Measurements from ENCODE around the gene COQ10B. TPM values are rescaled to one million over a fixed set of nuclear protein-coding genes. Genes with fewer than 3 reads are reported as not detected.

The COQ10B gene
- total and polyA plus RNA-seq, 2 donors (not counting 3 experiments of a cell fraction or from before 2014, with no cell fraction given) = 2.4 to 15.1 TPM

DNA sequence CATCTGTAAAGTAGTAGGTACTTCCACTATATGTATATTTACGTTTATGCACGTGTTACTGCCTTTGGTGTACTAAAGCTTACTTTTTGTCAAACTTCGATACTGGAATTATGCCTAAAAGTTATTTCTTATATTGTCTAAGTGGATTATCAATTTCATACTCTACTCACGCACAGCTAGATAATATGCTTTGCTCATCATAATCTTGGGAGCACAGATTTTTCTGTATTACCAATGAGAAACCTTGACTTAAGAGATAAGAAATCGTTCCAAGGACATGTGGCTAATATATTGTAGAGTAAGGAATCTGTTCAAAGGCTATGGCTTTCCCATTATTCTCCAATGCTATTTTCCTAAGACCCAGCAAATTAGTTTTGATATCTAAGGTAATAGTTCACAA lies 53.3 kb downstream of the COQ10B start:
- H3K4me3 ChIP-seq (replicated peaks in 1 of 3; ENCODE audit: insufficient read depth in 1 of 3, low read depth in 1 of 3, low read length in 3 of 3) = no peak overlapping the region
- no peak for DNase-seq (ENCODE audit: low read depth, low spot score)
- H3K27ac ChIP-seq (ENCODE audit: insufficient read depth, low read depth, low read length) = no peak overlapping the region
- no peak for FAIRE-seq
- no peaks in the 10 kb centered on the region for H3K27me3 ChIP-seq (ENCODE audit: control insufficient read depth in 2 of 2, insufficient read depth in 2 of 2, low read length in 2 of 2)
- H3K36me3 ChIP-seq (ENCODE audit: control insufficient read depth in 2 of 2, extremely low read depth in 1 of 2, insufficient read depth in 2 of 2, low read length in 2 of 2) = peaks cover 2 to 4% of the 10 kb centered on the region in 2 experiments
- no peak overlapping the region for H2AFZ ChIP-seq (ENCODE audit: low read depth, low read length)
- ChIA-PET CTCF (interaction anchor here (1.1 kb wide), 1 partner anchor 16 kb away, joined by 3 read pairs; no protein-coding TSS in a partner anchor), POLR2A (interaction anchor here (0.6 kb wide), 1 partner anchor 9 kb away, joined by 3 read pairs; the partner anchor contains the start of gene MOB4)
- H3K4me1 ChIP-seq (ENCODE audit: control insufficient read depth, extremely low read depth, insufficient read depth, low read length) = peaks cover 9% of the 10 kb centered on the region
- H4K20me1 ChIP-seq (replicated peaks; ENCODE audit: control insufficient read depth, extremely low read depth, insufficient read depth, low read length) = no peaks in the 10 kb centered on the region
- no peaks in the 10 kb centered on the region for H3K9me3 ChIP-seq (replicated peaks; ENCODE audit: control insufficient read depth, insufficient read depth, low read length)
- H3K9me1 ChIP-seq (replicated peaks; ENCODE audit: control insufficient read depth, extremely low read depth, insufficient read depth, low read length) = no peaks in the 10 kb centered on the region
- intact Hi-C loops (cut with micrococcal nuclease) = no loop called here
- dilution Hi-C loops (cut with MboI; ENCODE audit: extremely low pct_ligation_motif_present, low sequenced_read_pairs) = no loop called here
- H3K79me2 ChIP-seq (ENCODE audit: control insufficient read depth, insufficient read depth, low read length) = peaks cover 15% of the 10 kb centered on the region
- H3K9ac ChIP-seq (replicated peaks; ENCODE audit: extremely low read depth, insufficient read depth, low read length) = no peak overlapping the region
- BruUV-seq (replicated peaks) = no TSS peak
- TF ChIP-seq FOS (IDR thresholded peaks at IDR 0.05; ENCODE audit: borderline replicate concordance, insufficient read depth, low read length) (no peak), EZH2 (IDR thresholded peaks at IDR 0.05; ENCODE audit: borderline replicate concordance, low read depth, low read length, severe bottlenecking) (no peak), MYC (IDR thresholded peaks at IDR 0.05; ENCODE audit: low read depth, low read length) (no peak), POLR2AphosphoS5 (IDR thresholded peaks at IDR 0.05; ENCODE audit: insufficient read depth, low read depth, low read length) (no peak), POLR2A (IDR thresholded peaks at IDR 0.05; ENCODE audit: low read depth, low read length) (no peak), GATA2 (IDR thresholded peaks at IDR 0.05; ENCODE audit: insufficient read depth, insufficient read length, low read depth, low read length) (no peak)
- TF ChIP-seq, protein P1, sequence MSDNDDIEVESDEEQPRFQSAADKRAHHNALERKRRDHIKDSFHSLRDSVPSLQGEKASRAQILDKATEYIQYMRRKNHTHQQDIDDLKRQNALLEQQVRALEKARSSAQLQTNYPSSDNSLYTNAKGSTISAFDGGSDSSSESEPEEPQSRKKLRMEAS (IDR thresholded peaks at IDR 0.05; ENCODE audit: insufficient read depth, insufficient read length) = no peak
- TF ChIP-seq, protein P2, sequence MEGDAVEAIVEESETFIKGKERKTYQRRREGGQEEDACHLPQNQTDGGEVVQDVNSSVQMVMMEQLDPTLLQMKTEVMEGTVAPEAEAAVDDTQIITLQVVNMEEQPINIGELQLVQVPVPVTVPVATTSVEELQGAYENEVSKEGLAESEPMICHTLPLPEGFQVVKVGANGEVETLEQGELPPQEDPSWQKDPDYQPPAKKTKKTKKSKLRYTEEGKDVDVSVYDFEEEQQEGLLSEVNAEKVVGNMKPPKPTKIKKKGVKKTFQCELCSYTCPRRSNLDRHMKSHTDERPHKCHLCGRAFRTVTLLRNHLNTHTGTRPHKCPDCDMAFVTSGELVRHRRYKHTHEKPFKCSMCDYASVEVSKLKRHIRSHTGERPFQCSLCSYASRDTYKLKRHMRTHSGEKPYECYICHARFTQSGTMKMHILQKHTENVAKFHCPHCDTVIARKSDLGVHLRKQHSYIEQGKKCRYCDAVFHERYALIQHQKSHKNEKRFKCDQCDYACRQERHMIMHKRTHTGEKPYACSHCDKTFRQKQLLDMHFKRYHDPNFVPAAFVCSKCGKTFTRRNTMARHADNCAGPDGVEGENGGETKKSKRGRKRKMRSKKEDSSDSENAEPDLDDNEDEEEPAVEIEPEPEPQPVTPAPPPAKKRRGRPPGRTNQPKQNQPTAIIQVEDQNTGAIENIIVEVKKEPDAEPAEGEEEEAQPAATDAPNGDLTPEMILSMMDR (IDR thresholded peaks at IDR 0.05; ENCODE audit: extremely low read depth in 1 of 2, insufficient read depth in 1 of 2, low read depth in 1 of 2, low read length in 2 of 2) = no peak
- H3K4me2 ChIP-seq (ENCODE audit: insufficient read depth, low read length) = no peak overlapping the region

All from endothelial cell of umbilical vein (primary cell).